Measurements from ENCODE around the gene MUC5B. TPM values are rescaled to one million over a fixed set of nuclear protein-coding genes. Genes with fewer than 3 reads are reported as not detected.

MUC5B gene
- total and polyA plus RNA-seq, 2 experiments from 2014 or later = not detected

GRCh38 chr11:1291295-1292017 is 68.6 kb downstream of the MUC5B start:
- H3K79me2 ChIP-seq (ENCODE audit: insufficient read depth) = peaks cover 39% of the 10 kb centered on the region
- H3K4me3 ChIP-seq = no peak overlapping the region
- no peaks in the 10 kb centered on the region for H3K4me1 ChIP-seq (ENCODE audit: insufficient read depth)
- no peaks in the 10 kb centered on the region for H3K9me2 ChIP-seq (ENCODE audit: insufficient read depth)
- in situ Hi-C loops (cut with MboI) = no loop called here
- DNase-seq = no peak
- H4K20me1 ChIP-seq (ENCODE audit: insufficient read depth) = no peaks in the 10 kb centered on the region
- no peaks in the 10 kb centered on the region for H3K9me3 ChIP-seq (ENCODE audit: low read depth)
- TF ChIP-seq EZH2phosphoT487 (IDR thresholded peaks at IDR 0.05; ENCODE audit: insufficient read depth, low read depth) (no peak), EZH2 (IDR thresholded peaks at IDR 0.05; ENCODE audit: insufficient read depth, poor library complexity, severe bottlenecking) (no peak)
- no peaks in the 10 kb centered on the region for H3K27me3 ChIP-seq (replicated peaks; ENCODE audit: insufficient read depth)
- WGBS, 2 experiments (ENCODE audit: low coverage in 1 of 2, low lambda C conversion rate in 2 of 2, missing lambda C conversion rate in 2 of 2) = 94 to 95% methylated on average over 7 to 46 of the region's 46 CpGs
- no peaks in the 10 kb centered on the region for H3K36me3 ChIP-seq (ENCODE audit: low read depth)
- no peak overlapping the region for H3K9ac ChIP-seq
- H3K27ac ChIP-seq = no peak overlapping the region
- no peak overlapping the region for H3K4me2 ChIP-seq (ENCODE audit: unreplicated experiment)
- no peaks in the 10 kb centered on the region for H3F3A ChIP-seq (ENCODE audit: insufficient read depth)
- H2AFZ ChIP-seq = no peak overlapping the region

DNA sequence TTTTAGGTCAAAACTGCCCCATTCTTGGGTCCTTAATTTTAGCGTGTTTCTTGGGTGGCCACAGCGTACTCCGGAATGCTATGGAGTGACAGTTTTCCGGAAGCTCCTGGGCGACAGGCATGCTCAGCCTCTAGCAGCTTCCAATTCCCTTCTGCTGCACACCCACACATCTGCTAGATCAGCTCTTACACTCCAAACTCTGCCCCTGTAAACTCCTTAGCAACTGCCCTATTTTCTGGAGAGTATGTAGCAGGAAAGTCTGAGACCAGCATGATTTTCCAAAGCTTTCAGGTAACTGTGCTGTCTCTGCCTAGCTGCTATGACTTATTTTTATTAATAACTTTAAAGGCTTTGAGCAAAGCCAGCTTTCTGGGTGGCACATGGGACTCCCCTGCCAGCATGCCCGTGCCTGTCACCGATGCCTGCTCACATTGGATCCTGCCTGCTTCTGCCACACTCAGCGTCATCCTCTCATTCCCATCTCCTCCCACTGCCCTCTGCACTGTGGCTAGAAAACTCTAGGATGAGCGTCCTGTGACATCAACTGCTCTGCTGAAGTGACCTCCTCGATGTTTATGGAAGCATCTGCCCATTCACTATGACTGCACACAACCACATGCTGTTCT is 69.3 kb downstream of the MUC5B start:
- no peaks in the 10 kb centered on the region for H3K9me2 ChIP-seq (ENCODE audit: insufficient read depth)
- no peak overlapping the region for H3K9ac ChIP-seq
- H2AFZ ChIP-seq = no peak overlapping the region
- 93% methylated on average over 10 of the region's 10 CpGs for WGBS, 2 experiments (ENCODE audit: low coverage in 1 of 2, low lambda C conversion rate in 2 of 2, missing lambda C conversion rate in 2 of 2)
- H3K4me3 ChIP-seq = no peak overlapping the region
- H3K79me2 ChIP-seq (ENCODE audit: insufficient read depth) = peaks cover 42% of the 10 kb centered on the region
- TF ChIP-seq EZH2 (IDR thresholded peaks at IDR 0.05; ENCODE audit: insufficient read depth, poor library complexity, severe bottlenecking) = no peak
- TF ChIP-seq EZH2phosphoT487 (IDR thresholded peaks at IDR 0.05; ENCODE audit: insufficient read depth, low read depth) = no peak
- DNase-seq = no peak
- H3K4me2 ChIP-seq (ENCODE audit: unreplicated experiment) = no peak overlapping the region
- H3K9me3 ChIP-seq (ENCODE audit: low read depth) = no peaks in the 10 kb centered on the region
- no peaks in the 10 kb centered on the region for H3F3A ChIP-seq (ENCODE audit: insufficient read depth)
- H4K20me1 ChIP-seq (ENCODE audit: insufficient read depth) = no peaks in the 10 kb centered on the region
- H3K27me3 ChIP-seq (replicated peaks; ENCODE audit: insufficient read depth) = no peaks in the 10 kb centered on the region
- in situ Hi-C loops (cut with MboI) = no loop called here
- H3K4me1 ChIP-seq (ENCODE audit: insufficient read depth) = no peaks in the 10 kb centered on the region
- H3K27ac ChIP-seq = no peak overlapping the region
- H3K36me3 ChIP-seq (ENCODE audit: low read depth) = no peaks in the 10 kb centered on the region

- in situ Hi-C loops (cut with MboI) = no loop called here
- WGBS, 2 experiments (ENCODE audit: low coverage in 1 of 2, low lambda C conversion rate in 2 of 2, missing lambda C conversion rate in 2 of 2) = 90 to 91% methylated on average over 33 to 43 of the region's 43 CpGs
Measured at GRCh38 chr11:1292644-1293618, 70.1 kb downstream of the MUC5B start.

DNA sequence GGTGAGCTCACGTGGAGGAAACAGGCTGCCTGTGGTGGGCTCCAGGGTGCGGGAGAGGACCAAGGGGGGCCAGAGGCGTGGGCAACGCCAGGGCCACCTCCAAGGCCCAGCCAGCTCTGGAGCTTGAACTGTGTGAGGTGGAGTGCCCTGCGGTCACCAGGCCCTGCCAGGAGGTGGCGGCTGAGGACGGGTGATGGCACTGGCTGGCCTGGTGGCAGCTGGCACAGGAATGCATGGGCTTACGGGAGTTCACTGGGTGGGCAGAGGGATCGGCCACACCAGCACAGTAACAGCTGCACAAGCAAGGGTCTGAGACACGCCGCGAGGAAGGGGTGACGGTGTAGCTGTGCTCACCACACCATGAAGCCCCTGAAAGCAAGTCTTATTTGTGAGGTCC is 70.8 kb downstream of the MUC5B start:
- Histone ChIP-seq H3K9me2 (ENCODE audit: insufficient read depth) (no peaks in the 10 kb centered on the region), H3F3A (ENCODE audit: insufficient read depth) (no peaks in the 10 kb centered on the region), H4K20me1 (ENCODE audit: insufficient read depth) (no peaks in the 10 kb centered on the region), H3K9me3 (ENCODE audit: low read depth) (no peaks in the 10 kb centered on the region), H3K79me2 (ENCODE audit: insufficient read depth) (peaks cover 57% of the 10 kb centered on the region), H3K27me3 (replicated peaks; ENCODE audit: insufficient read depth) (no peaks in the 10 kb centered on the region), H3K4me3 (no peak overlapping the region), H3K4me2 (ENCODE audit: unreplicated experiment) (no peak overlapping the region), H2AFZ (no peak overlapping the region), H3K27ac (no peak overlapping the region), H3K9ac (no peak overlapping the region), H3K36me3 (ENCODE audit: low read depth) (no peaks in the 10 kb centered on the region), H3K4me1 (ENCODE audit: insufficient read depth) (peaks cover 1% of the 10 kb centered on the region; the same call in 1 of the 2 replicates)
- in situ Hi-C loops (cut with MboI) = no loop called here
- 78 to 87% methylated on average over 12 to 13 of the region's 13 CpGs for whole genome bisulfite sequencing, 2 experiments (ENCODE audit: low coverage in 1 of 2, low lambda C conversion rate in 2 of 2, missing lambda C conversion rate in 2 of 2)
- TF ChIP-seq EZH2phosphoT487 (IDR thresholded peaks at IDR 0.05; ENCODE audit: insufficient read depth, low read depth) (no peak), EZH2 (IDR thresholded peaks at IDR 0.05; ENCODE audit: insufficient read depth, poor library complexity, severe bottlenecking) (no peak)
- DNase-seq = peak; percentile 14

More at GRCh38 chr11:1292644-1293618, 70.1 kb downstream of the MUC5B start:
- no peak for DNase-seq
- H3K9me3 ChIP-seq (ENCODE audit: low read depth) = no peaks in the 10 kb centered on the region
- H3F3A ChIP-seq (ENCODE audit: insufficient read depth) = no peaks in the 10 kb centered on the region
- H3K9me2 ChIP-seq (ENCODE audit: insufficient read depth) = no peaks in the 10 kb centered on the region
- no peak overlapping the region for H3K4me3 ChIP-seq
- H3K36me3 ChIP-seq (ENCODE audit: low read depth) = no peaks in the 10 kb centered on the region
- H3K4me2 ChIP-seq (ENCODE audit: unreplicated experiment) = no peak overlapping the region
- no peak overlapping the region for H3K27ac ChIP-seq
- no peaks in the 10 kb centered on the region for H3K27me3 ChIP-seq (replicated peaks; ENCODE audit: insufficient read depth)
- H3K4me1 ChIP-seq (ENCODE audit: insufficient read depth) = no peaks in the 10 kb centered on the region
- no peaks in the 10 kb centered on the region for H4K20me1 ChIP-seq (ENCODE audit: insufficient read depth)
- no peak overlapping the region for H3K9ac ChIP-seq
- TF ChIP-seq EZH2phosphoT487 (IDR thresholded peaks at IDR 0.05; ENCODE audit: insufficient read depth, low read depth) (no peak), EZH2 (IDR thresholded peaks at IDR 0.05; ENCODE audit: insufficient read depth, poor library complexity, severe bottlenecking) (no peak)
- H2AFZ ChIP-seq = no peak overlapping the region
- H3K79me2 ChIP-seq (ENCODE audit: insufficient read depth) = peaks cover 50% of the 10 kb centered on the region
